Calu3 (cell line): ENCODE measurements around the gene ARHGAP15. TPM values are rescaled to one million over a fixed set of nuclear protein-coding genes. Genes with fewer than 3 reads are reported as not detected.

Experiments
- Bru-seq: library from RNA; stranded (reverse); fragments of 400-500 nt; gene quantifications from one replicate; lab custom pipeline; 2021; lab: Mats Ljungman, UMichigan
- BruChase-seq, 2 experiments: library from RNA; stranded (reverse); fragments of 400-500 nt; gene quantifications; one replicate each; lab custom pipeline; 2021; lab: Mats Ljungman, UMichigan
- BruUV-seq: library from RNA; stranded (reverse); fragments of 400-500 nt; replicated peaks from 2 replicates; lab custom pipeline; 2021; lab: Mats Ljungman, UMichigan
- CTCF ChIA-PET: fragments of 300-600 bp; sonication (Branson Sonifier 250); formaldehyde crosslinking; loops from one replicate; lab custom pipeline; 2022; ENCODE audit warnings: antibody characterized with exemption; lab: Charles Lee
- DNase-seq: peaks from one replicate; pipeline ENCODE4 v3.0.0; 2022
- H3K27ac Mint-ChIP-seq: one replicate; pipeline ENCODE4 v1.8.0; 2022; ENCODE audit warnings: mixed read lengths; ENCODE audit not compliant: unreplicated experiment
- H3K27me3 Mint-ChIP-seq: one replicate; pipeline ENCODE4 v1.8.0; 2022; ENCODE audit warnings: mixed read lengths; ENCODE audit not compliant: unreplicated experiment
- H3K36me3 Mint-ChIP-seq: one replicate; pipeline ENCODE4 v1.8.0; 2022; ENCODE audit warnings: mild to moderate bottlenecking, moderate library complexity, mixed read lengths; ENCODE audit not compliant: insufficient read depth, unreplicated experiment
- H3K4me1 Mint-ChIP-seq: one replicate; pipeline ENCODE4 v1.8.0; 2022; ENCODE audit warnings: mild to moderate bottlenecking, low read depth, mixed read lengths; ENCODE audit not compliant: unreplicated experiment
- H3K4me3 Mint-ChIP-seq: one replicate; pipeline ENCODE4 v1.8.0; 2022; ENCODE audit warnings: mild to moderate bottlenecking, low read depth, moderate library complexity, mixed read lengths; ENCODE audit not compliant: unreplicated experiment
- H3K9me3 Mint-ChIP-seq: one replicate; pipeline ENCODE4 v1.8.0; 2022; ENCODE audit warnings: low read depth, mixed read lengths; ENCODE audit not compliant: unreplicated experiment
- intact Hi-C: fragments of 100-400 bp; cut with micrococcal nuclease; formaldehyde crosslinking; loops from one replicate; pipeline ENCODE4 v1.10.0; 2022; ENCODE audit not compliant: unreplicated experiment
- long read RNA-seq: library from polyadenylated mRNA; stranded (forward); transcript quantifications from one replicate; pipeline ENCODE4 v2.0.0, GENCODE V29; 2022
- total RNA-seq: library from RNA; stranded (reverse); gene quantifications from 2 replicates; pipeline ENCODE4 v1.2.3, GENCODE V29; 2022
- TF ChIP-seq, protein P1 (sequence below): fragments of 200-600 bp; IDR thresholded peaks from one replicate; pipeline ENCODE4 v1.8.0; 2022; ENCODE audit warnings: antibody characterized with exemption; ENCODE audit not compliant: unreplicated experiment

Gene ARHGAP15
- total RNA-seq = 1.2 TPM in 1 of 2 replicates, not detected in the other
- percentile 17 among the genes with signal in this experiment for Bru-seq, nascent RNA
- BruChase-seq, experiment 1, labeled RNA remaining after a 6-hour chase = percentile 15 among the genes with signal in this experiment
- BruChase-seq, experiment 2, labeled RNA remaining after a 2-hour chase = percentile 17 among the genes with signal in this experiment
- long read RNA-seq = 0 reads

GRCh38 chr2:143128681-143129580, at the start of gene ARHGAP15:
ARHGAP15 (plus strand) TSS chr2:143129419.
- intact Hi-C loops = no loop called here
- no peak for DNase-seq
- BruUV-seq = no TSS peak
- Mint-ChIP-seq H3K36me3 (no peaks in the 10 kb centered on the region), H3K27ac (no peak within 1 kb of the TSS), H3K4me1 (no peaks in the 10 kb centered on the region), H3K27me3 (no peaks in the 10 kb centered on the region), H3K9me3 (no peaks in the 10 kb centered on the region), H3K4me3 (no peak within 1 kb of the TSS)
- TF ChIP-seq, protein P1, sequence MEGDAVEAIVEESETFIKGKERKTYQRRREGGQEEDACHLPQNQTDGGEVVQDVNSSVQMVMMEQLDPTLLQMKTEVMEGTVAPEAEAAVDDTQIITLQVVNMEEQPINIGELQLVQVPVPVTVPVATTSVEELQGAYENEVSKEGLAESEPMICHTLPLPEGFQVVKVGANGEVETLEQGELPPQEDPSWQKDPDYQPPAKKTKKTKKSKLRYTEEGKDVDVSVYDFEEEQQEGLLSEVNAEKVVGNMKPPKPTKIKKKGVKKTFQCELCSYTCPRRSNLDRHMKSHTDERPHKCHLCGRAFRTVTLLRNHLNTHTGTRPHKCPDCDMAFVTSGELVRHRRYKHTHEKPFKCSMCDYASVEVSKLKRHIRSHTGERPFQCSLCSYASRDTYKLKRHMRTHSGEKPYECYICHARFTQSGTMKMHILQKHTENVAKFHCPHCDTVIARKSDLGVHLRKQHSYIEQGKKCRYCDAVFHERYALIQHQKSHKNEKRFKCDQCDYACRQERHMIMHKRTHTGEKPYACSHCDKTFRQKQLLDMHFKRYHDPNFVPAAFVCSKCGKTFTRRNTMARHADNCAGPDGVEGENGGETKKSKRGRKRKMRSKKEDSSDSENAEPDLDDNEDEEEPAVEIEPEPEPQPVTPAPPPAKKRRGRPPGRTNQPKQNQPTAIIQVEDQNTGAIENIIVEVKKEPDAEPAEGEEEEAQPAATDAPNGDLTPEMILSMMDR = no peak
- CTCF ChIA-PET = interaction anchor here (0.9 kb wide), 1 partner anchor 130 kb away, joined by 4 read pairs; no protein-coding TSS in a partner anchor

DNA sequence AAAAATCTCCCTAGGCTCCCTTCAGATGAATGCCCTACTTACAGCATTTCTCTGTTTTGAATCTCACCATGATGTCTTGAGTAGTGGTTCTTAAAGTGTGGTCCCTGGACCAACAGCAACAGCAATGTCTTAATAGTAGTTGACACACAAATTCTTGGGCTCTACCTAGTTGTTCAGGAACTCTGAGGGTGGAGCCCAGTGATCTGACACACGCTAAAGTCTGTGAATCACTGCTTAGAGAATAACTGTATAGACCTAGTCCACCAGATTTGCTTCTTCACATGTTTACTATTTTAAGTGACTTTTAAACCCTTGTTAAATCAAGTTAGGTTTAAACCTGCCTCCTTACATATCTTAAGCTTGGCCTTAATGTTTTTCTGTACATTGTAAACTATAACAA, 47.6 kb upstream of the ARHGAP15 start:
- Mint-ChIP-seq H3K27ac (no peak overlapping the region), H3K9me3 (no peaks in the 10 kb centered on the region), H3K36me3 (no peaks in the 10 kb centered on the region), H3K27me3 (no peaks in the 10 kb centered on the region), H3K4me3 (no peak overlapping the region), H3K4me1 (no peaks in the 10 kb centered on the region)
- intact Hi-C loops = no loop called here
- TF ChIP-seq, protein P1 = no peak
- CTCF ChIA-PET = interaction anchor here (0.7 kb wide), 1 partner anchor 977 kb away, joined by 7 read pairs; no protein-coding TSS in a partner anchor
- DNase-seq = no peak
- no TSS peak for BruUV-seq

DNA sequence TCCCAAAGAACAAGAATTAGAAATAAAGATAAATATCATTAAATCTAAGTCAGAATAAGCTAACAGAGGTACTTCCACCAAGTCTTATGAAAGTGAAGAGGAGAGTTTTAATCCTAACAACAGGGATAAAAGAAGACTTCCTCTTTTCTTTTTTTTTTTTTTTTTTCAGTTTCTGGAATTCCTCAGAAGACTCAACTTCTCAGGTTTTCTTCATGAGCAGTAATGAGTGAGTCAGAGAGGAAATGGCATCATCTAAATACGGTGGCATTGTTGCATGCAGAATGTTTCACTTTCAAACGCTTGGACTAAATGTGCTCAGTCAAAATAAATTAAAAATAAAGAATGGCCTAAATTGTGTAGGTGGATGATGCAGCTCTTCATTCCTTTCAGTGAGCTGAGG, 45.6 kb upstream of the ARHGAP15 start:
- BruUV-seq = no TSS peak
- Mint-ChIP-seq H3K36me3 (no peaks in the 10 kb centered on the region), H3K27ac (no peak overlapping the region), H3K9me3 (no peaks in the 10 kb centered on the region), H3K4me3 (no peak overlapping the region), H3K27me3 (no peaks in the 10 kb centered on the region), H3K4me1 (no peaks in the 10 kb centered on the region)
- CTCF ChIA-PET = no interaction called here
- TF ChIP-seq, protein P1 = no peak
- intact Hi-C loops = no loop called here
- no peak for DNase-seq

GRCh38 chr2:143084462-143084861, 44.8 kb upstream of the ARHGAP15 start:
- CTCF ChIA-PET = no interaction called here
- BruUV-seq = no TSS peak

More at GRCh38 chr2:143084462-143084861, 44.8 kb upstream of the ARHGAP15 start:
- no peak overlapping the region for H3K27ac Mint-ChIP-seq
- H3K4me1 Mint-ChIP-seq = no peaks in the 10 kb centered on the region
- H3K9me3 Mint-ChIP-seq = no peaks in the 10 kb centered on the region
- H3K36me3 Mint-ChIP-seq = no peaks in the 10 kb centered on the region
- no peak for DNase-seq
- H3K4me3 Mint-ChIP-seq = no peak overlapping the region
- no peaks in the 10 kb centered on the region for H3K27me3 Mint-ChIP-seq
- TF ChIP-seq, protein P1 = no peak
- intact Hi-C loops = no loop called here
